ACC112 (cell line): Measurements from ENCODE around the gene NPPA.

Source experiments
- H2AFZ ChIP-seq: fragments of 200-600 bp; sonication (generic); one replicate; pipeline ENCODE4 v1.6.0; 2017; ENCODE audit warnings: antibody characterized with exemption, low read length; ENCODE audit not compliant: unreplicated experiment
- H3K27ac ChIP-seq: fragments of 200-600 bp; sonication (generic); 2 replicates; pipeline ENCODE4 v1.5.1; 2014; ENCODE audit warnings: low read depth, mild to moderate bottlenecking, antibody characterized with exemption, low read length, moderate library complexity
- H3K27me3 ChIP-seq: fragments of 200-600 bp; sonication (generic); 2 replicates; pipeline ENCODE4 v1.6.1; 2014; ENCODE audit warnings: mild to moderate bottlenecking, antibody characterized with exemption, low read length, moderate library complexity, mixed read lengths; ENCODE audit not compliant: insufficient read depth
- H3K36me3 ChIP-seq: fragments of 200-600 bp; sonication (generic); 2 replicates; pipeline ENCODE4 v1.6.1; 2016; ENCODE audit warnings: mild to moderate bottlenecking, antibody characterized with exemption, low read length, moderate library complexity, mixed read lengths; ENCODE audit not compliant: insufficient read depth
- H3K4me1 ChIP-seq: fragments of 200-600 bp; sonication (generic); one replicate; pipeline ENCODE4 v1.6.1; 2016; ENCODE audit warnings: low read length, mixed read lengths; ENCODE audit not compliant: insufficient read depth, unreplicated experiment, control insufficient read depth
- H3K4me3 ChIP-seq: fragments of 200-600 bp; sonication (generic); 2 replicates; pipeline ENCODE4 v1.5.1; 2014; ENCODE audit warnings: mild to moderate bottlenecking, low read depth, low read length
- H3K79me2 ChIP-seq: fragments of 200-600 bp; sonication (generic); one replicate; pipeline ENCODE4 v1.6.0; 2016; ENCODE audit warnings: low read length; ENCODE audit not compliant: control insufficient read depth, unreplicated experiment, insufficient read depth

Gene NPPA

GRCh38 chr1:11831945-11832725, 15.4 kb downstream of the NPPA start:
- Histone ChIP-seq H3K27ac (no peak overlapping the region), H3K4me1 (no peaks in the 10 kb centered on the region), H3K4me3 (no peak overlapping the region), H2AFZ (no peak overlapping the region), H3K36me3 (0 out of 2 replicates have a peak, but pooled peaks cover 13% of the 10 kb centered on the region), H3K79me2 (no peaks in the 10 kb centered on the region), H3K27me3 (no peaks in the 10 kb centered on the region)

DNA sequence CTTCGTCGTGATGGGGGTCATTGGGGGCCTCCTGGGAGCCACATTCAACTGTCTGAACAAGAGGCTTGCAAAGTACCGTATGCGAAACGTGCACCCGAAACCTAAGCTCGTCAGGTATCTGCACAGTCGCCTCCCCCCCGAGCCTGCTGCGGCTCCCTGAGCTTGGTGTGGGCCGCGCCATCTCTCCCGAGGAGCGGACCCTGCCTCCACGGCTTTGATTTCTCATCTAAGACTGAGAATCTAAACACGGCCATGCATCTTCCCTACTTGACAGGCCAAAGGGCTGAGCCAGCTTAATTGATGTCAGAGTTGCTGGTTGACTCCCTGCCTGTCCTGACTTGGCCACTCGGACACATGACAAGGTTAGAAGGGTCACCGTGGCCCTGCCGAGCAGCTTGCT, 19.1 kb downstream of the NPPA start:
- H3K27ac ChIP-seq, result no peak overlapping the region
- no peaks in the 10 kb centered on the region for H3K79me2 ChIP-seq
- peaks cover 18% of the 10 kb centered on the region; the same call in 1 of the 2 replicates for H3K36me3 ChIP-seq
- H2AFZ ChIP-seq, result no peak overlapping the region
- no peaks in the 10 kb centered on the region for H3K4me1 ChIP-seq
- H3K4me3 ChIP-seq, result no peak overlapping the region
- H3K27me3 ChIP-seq, result no peaks in the 10 kb centered on the region

GRCh38 chr1:11826946-11827345, 20.6 kb downstream of the NPPA start:
- Histone ChIP-seq H3K4me1 (peaks cover 2% of the 10 kb centered on the region), H3K27ac (no peak overlapping the region), H3K36me3 (peaks cover 18% of the 10 kb centered on the region; the same call in 1 of the 2 replicates), H3K4me3 (no peak overlapping the region), H2AFZ (no peak overlapping the region), H3K27me3 (no peaks in the 10 kb centered on the region), H3K79me2 (no peaks in the 10 kb centered on the region)

DNA sequence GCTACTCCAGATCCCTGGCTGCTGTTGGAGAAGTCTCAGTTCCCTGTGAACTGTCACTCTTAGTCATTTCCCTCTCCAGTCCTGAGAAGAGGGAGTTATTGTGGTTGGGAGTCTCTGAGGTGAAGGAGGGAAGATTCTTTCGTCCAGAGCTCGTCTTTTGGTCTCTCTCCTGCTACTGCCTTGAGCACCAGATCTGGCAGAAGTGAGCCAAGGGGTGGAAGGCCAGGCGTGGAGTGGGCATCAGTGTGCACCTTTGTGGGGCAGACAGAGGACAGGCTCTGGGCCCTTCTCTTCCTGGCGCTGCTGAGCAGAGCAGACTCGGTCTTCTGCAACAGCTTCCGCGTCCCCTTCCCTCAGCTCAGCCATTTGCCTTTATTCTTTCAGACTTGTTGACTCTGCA, 22.5 kb downstream of the NPPA start:
- peaks cover 16% of the 10 kb centered on the region; the same call in 1 of the 2 replicates for H3K36me3 ChIP-seq
- H2AFZ ChIP-seq, result no peak overlapping the region
- H3K27me3 ChIP-seq, result no peaks in the 10 kb centered on the region
- H3K4me1 ChIP-seq, result peaks cover 8% of the 10 kb centered on the region
- no peak overlapping the region for H3K4me3 ChIP-seq
- no peaks in the 10 kb centered on the region for H3K79me2 ChIP-seq
- H3K27ac ChIP-seq, result no peak overlapping the region

- Histone ChIP-seq H3K36me3 (peaks cover 20% of the 10 kb centered on the region), H3K79me2 (no peaks in the 10 kb centered on the region)
These were observed 24.0 kb downstream of the NPPA start for GRCh38 chr1:11823366-11824137.

GRCh38 chr1:11822091-11822490, 25.5 kb downstream of the NPPA start:
- peaks cover 8% of the 10 kb centered on the region for H3K4me1 ChIP-seq
- no peaks in the 10 kb centered on the region for H3K27me3 ChIP-seq
- peak overlapping the region; percentile 63 for H3K27ac ChIP-seq
- H2AFZ ChIP-seq, result no peak overlapping the region
- H3K4me3 ChIP-seq, result no peak overlapping the region
- no peaks in the 10 kb centered on the region for H3K79me2 ChIP-seq
- peaks cover 24% of the 10 kb centered on the region for H3K36me3 ChIP-seq

More at GRCh38 chr1:11823366-11824137, 24.0 kb downstream of the NPPA start:
- no peak overlapping the region for H3K27ac ChIP-seq
- peaks cover 8% of the 10 kb centered on the region for H3K4me1 ChIP-seq
- no peak overlapping the region for H2AFZ ChIP-seq
- no peaks in the 10 kb centered on the region for H3K27me3 ChIP-seq
- H3K4me3 ChIP-seq, result no peak overlapping the region

DNA sequence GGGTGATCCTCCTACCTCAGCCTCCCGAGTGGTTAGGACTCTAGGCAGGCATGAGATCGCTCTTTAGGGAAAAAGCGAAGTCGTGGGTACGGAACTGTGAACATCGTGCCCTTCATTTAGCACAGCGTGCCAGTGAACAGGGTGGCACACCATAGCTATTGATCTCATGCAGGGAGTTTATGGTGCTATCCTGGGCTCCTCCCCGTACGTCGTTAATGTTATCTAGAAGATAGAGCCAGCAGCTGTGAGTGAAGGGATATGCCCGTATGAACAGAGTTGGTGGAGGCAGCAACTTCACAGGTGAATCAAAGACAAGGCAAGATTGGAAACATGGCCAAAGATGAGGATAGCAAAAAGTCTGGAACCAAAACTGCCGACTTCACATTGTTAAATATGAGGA, 30.4 kb downstream of the NPPA start:
- Histone ChIP-seq H3K27me3 (no peaks in the 10 kb centered on the region), H3K27ac (no peak overlapping the region), H2AFZ (no peak overlapping the region), H3K36me3 (peaks cover 36% of the 10 kb centered on the region), H3K4me3 (no peak overlapping the region), H3K4me1 (peaks cover 8% of the 10 kb centered on the region), H3K79me2 (no peaks in the 10 kb centered on the region)

GRCh38 chr1:11813021-11813420, 34.6 kb downstream of the NPPA start:
- Histone ChIP-seq H3K27me3 (no peaks in the 10 kb centered on the region), H3K4me3 (no peak overlapping the region), H3K27ac (no peak overlapping the region), H3K79me2 (peaks cover 14% of the 10 kb centered on the region), H2AFZ (no peak overlapping the region), H3K4me1 (no peaks in the 10 kb centered on the region), H3K36me3 (peaks cover 25% of the 10 kb centered on the region)

DNA sequence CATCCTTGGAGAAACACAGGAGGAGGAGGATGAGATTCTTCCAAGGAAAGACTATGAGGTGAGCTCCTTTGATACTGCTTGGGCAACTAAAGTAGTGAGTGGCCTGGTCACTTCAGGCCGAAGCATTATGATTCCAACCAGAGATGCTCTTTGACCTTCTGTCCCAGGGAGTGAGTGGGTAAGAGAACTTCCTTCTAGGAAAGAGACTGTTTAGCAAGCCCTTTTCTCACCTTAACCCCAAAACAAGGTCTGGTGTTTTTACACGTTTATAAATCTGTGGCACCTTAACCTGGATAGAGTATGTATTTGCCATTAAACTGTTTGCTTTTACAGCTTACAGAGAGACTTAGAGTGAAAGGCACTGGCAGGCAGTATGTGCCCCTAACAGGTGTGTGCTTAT, 40.5 kb downstream of the NPPA start:
- Histone ChIP-seq H3K27me3 (no peaks in the 10 kb centered on the region), H3K4me3 (peak overlapping the region; percentile 83), H3K27ac (peak overlapping the region; percentile 65; the same call in 1 of the 2 replicates), H3K4me1 (peaks cover 26% of the 10 kb centered on the region), H2AFZ (no peak overlapping the region), H3K36me3 (no peaks in the 10 kb centered on the region), H3K79me2 (peaks cover 41% of the 10 kb centered on the region)

- Histone ChIP-seq H3K27me3 (no peaks in the 10 kb centered on the region), H3K79me2 (peaks cover 44% of the 10 kb centered on the region), H2AFZ (peak overlapping the region; percentile 58), H3K4me1 (peaks cover 29% of the 10 kb centered on the region), H3K27ac (peak overlapping the region; percentile 65), H3K4me3 (peak overlapping the region; percentile 83), H3K36me3 (no peaks in the 10 kb centered on the region)
These were observed 41.2 kb downstream of the NPPA start for GRCh38 chr1:11806307-11806936.
